Measurements from ENCODE around the gene TCL1A.
A peak's percentile ranks its signal among the peaks of the same experiment; 100 is the strongest.
"Not testable (repeated sequence)": the region's sequence is repeated elsewhere in the genome, so short reads cannot be mapped to it uniquely, and the experiment has no call there.

The TCL1A gene

DNA sequence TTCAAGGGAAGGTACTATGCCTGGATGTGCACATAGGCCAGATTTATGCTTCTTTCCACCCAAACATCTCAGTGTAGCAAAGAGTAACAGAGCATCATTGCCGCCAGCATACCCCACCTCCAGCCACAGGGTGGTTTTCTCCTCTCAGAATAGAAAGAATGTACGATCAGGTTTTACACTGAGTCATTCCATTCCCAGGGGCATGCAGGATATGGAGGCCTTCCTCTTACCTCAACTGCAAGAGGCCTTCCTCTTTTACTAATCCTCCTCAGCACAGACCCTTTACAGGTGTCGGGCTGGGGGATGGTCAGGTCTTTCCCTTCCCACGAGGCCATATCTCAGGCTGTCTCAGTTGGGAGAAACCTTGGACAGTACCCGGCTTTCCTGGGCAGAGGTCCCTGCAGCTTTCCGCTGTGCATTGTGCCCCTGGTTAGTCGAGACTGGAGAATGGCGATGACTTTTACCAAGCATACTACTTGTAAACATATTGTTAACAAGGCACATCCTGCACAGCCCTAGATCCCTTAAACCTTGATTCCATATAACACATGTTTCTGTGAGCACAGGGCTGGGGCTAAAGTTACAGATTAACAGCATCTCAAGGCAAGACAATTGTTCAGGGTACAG is 15.6 kb upstream of the TCL1A start:
- not testable (repeated sequence) for H3K27ac ChIP-seq (replicated peaks); H3K27me3 ChIP-seq (ENCODE audit: insufficient read depth, poor library complexity, severe bottlenecking)
- peak; percentile 32 for TF ChIP-seq REST (IDR thresholded peaks at IDR 0.05; ENCODE audit: insufficient replicate concordance, low read depth)

GRCh38 chr14:95727056-95727700 is 13.3 kb upstream of the TCL1A start:
- DNase-seq (ENCODE audit: low read depth in 1 of 2, low spot score in 1 of 2), result no peak
- Histone ChIP-seq H3K27me3 (ENCODE audit: insufficient read depth, poor library complexity, severe bottlenecking) (no peaks in the 10 kb centered on the region), H3K27ac (replicated peaks) (no peak overlapping the region), H3K4me3 (replicated peaks; ENCODE audit: insufficient read depth, low read length) (no peak overlapping the region)
- TF ChIP-seq, protein P1, sequence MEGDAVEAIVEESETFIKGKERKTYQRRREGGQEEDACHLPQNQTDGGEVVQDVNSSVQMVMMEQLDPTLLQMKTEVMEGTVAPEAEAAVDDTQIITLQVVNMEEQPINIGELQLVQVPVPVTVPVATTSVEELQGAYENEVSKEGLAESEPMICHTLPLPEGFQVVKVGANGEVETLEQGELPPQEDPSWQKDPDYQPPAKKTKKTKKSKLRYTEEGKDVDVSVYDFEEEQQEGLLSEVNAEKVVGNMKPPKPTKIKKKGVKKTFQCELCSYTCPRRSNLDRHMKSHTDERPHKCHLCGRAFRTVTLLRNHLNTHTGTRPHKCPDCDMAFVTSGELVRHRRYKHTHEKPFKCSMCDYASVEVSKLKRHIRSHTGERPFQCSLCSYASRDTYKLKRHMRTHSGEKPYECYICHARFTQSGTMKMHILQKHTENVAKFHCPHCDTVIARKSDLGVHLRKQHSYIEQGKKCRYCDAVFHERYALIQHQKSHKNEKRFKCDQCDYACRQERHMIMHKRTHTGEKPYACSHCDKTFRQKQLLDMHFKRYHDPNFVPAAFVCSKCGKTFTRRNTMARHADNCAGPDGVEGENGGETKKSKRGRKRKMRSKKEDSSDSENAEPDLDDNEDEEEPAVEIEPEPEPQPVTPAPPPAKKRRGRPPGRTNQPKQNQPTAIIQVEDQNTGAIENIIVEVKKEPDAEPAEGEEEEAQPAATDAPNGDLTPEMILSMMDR (IDR thresholded peaks at IDR 0.05; ENCODE audit: insufficient read depth, low read length), result no peak
- TF ChIP-seq POLR2AphosphoS5 (IDR thresholded peaks at IDR 0.05; ENCODE audit: low read depth), result no peak
- no peak for TF ChIP-seq REST (IDR thresholded peaks at IDR 0.05; ENCODE audit: insufficient replicate concordance, low read depth)
- no peak for TF ChIP-seq GABPA (IDR thresholded peaks at IDR 0.05; ENCODE audit: low read depth)
- TF ChIP-seq SPI1 (IDR thresholded peaks at IDR 0.05; ENCODE audit: borderline replicate concordance, low read depth), result no peak

More for the DNA sequence above, 15.6 kb upstream of the TCL1A start:
- DNase-seq (ENCODE audit: low read depth in 1 of 2, low spot score in 1 of 2); H3K4me3 ChIP-seq (replicated peaks; ENCODE audit: insufficient read depth, low read length): not testable (repeated sequence)

GRCh38 chr14:95725685-95726336 is 11.9 kb upstream of the TCL1A start:
- Histone ChIP-seq H3K27me3 (ENCODE audit: insufficient read depth, poor library complexity, severe bottlenecking) (peaks cover 1% of the 10 kb centered on the region), H3K27ac (replicated peaks) (no peak overlapping the region), H3K4me3 (replicated peaks; ENCODE audit: insufficient read depth, low read length) (no peak overlapping the region)
- TF ChIP-seq, protein P1 (IDR thresholded peaks at IDR 0.05; ENCODE audit: insufficient read depth, low read length), result no peak
- TF ChIP-seq SPI1 (IDR thresholded peaks at IDR 0.05; ENCODE audit: borderline replicate concordance, low read depth), result no peak
- no peak for DNase-seq (ENCODE audit: low read depth in 1 of 2, low spot score in 1 of 2)

DNA sequence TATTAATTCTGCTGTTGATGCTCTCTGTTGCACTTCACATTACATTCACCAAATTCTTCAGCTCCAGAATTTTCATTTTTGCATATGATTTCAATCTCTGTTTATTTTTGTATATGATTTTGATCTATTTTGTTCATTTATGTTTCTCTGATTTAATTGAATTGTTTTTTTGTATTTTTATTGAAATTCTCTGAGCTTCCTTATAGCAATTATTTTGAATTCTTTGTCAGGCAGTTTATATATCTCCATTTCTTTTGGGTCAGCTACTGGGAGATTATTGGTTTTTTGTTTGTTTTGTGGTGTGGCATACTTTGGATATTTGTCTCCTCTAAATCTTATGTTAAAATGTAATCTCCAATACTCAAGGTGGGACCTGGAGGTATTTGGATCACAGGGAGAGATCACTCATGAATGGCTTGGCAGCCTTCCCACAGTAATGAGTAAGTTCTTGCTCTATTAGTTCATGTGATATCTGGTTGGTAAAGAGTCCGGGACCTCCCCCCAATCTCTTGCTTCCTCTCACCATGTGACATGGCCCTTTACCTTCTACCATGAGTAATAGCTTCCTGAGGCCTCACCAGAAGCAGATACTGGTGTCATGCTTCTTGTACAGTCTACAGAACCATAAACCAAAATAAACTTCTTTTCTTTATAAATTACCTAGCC is 8.7 kb upstream of the TCL1A start:
- DNase-seq (ENCODE audit: low read depth in 1 of 2, low spot score in 1 of 2), result no peak
- no peak for TF ChIP-seq SPI1 (IDR thresholded peaks at IDR 0.05; ENCODE audit: borderline replicate concordance, low read depth)
- TF ChIP-seq, protein P1 (IDR thresholded peaks at IDR 0.05; ENCODE audit: insufficient read depth, low read length), result no peak
- peaks cover 9% of the 10 kb centered on the region for H3K27me3 ChIP-seq (ENCODE audit: insufficient read depth, poor library complexity, severe bottlenecking)
- no peak overlapping the region for H3K27ac ChIP-seq (replicated peaks)
- no peak overlapping the region for H3K4me3 ChIP-seq (replicated peaks; ENCODE audit: insufficient read depth, low read length)
